Activated naive CD4-positive, alpha-beta T cell treated with Interleukin-2 at 50 U/mL for 16 hours (primary cell): ENCODE measurements around the gene DIDO1.

Experiments
- DNase-seq: peaks from one replicate; pipeline ENCODE4 v3.0.0-alpha.2; 2020

The DIDO1 gene

DNA sequence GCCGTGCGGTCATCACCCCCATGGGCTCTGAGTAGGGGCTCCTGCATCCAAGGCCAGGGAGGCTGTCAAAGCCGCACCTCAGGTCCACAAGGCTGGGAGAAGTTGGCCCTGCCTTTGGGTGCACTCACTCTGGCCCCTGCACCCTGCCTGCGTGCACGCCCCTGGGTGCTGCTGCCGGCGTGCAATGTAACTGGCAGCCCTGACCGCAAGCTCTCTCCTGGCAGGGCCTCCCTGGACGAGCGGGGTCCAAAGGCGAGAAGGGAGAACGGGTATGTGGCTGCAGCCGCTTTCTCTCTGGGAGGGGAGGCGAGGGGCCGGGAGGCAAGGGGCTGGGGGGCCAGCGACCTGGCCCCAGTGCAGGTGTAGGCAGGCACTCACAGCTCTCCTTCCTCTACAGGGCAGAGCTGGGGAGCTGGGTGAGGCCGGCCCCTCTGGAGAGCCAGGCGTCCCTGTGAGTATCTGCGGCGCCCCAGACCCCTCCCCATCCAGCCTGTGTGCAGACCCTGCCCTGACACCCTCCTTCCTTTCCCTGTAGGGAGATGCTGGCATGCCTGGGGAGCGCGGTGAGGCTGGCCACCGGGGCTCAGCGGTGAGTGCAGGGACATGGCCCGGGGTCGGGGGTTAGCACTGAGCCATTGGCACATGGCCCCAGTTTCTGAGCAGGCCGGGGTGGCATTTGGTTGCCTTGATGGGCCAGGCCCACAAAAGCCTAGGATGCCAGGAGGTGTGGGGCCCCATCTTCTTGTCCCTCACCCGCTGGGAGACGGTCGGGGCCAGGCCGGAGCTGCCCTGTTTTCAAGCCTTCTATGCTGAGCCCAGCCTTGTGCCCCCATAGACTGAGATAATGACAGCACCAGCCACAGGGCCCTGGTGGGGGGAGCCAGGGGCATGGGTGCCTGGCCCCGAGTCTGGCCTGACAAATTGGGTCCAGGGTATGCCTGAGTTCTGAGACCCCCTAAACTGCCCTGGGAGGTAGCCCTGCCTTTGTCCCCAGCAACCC lies 96.8 kb downstream of the DIDO1 start:
- no peak for DNase-seq

DNA sequence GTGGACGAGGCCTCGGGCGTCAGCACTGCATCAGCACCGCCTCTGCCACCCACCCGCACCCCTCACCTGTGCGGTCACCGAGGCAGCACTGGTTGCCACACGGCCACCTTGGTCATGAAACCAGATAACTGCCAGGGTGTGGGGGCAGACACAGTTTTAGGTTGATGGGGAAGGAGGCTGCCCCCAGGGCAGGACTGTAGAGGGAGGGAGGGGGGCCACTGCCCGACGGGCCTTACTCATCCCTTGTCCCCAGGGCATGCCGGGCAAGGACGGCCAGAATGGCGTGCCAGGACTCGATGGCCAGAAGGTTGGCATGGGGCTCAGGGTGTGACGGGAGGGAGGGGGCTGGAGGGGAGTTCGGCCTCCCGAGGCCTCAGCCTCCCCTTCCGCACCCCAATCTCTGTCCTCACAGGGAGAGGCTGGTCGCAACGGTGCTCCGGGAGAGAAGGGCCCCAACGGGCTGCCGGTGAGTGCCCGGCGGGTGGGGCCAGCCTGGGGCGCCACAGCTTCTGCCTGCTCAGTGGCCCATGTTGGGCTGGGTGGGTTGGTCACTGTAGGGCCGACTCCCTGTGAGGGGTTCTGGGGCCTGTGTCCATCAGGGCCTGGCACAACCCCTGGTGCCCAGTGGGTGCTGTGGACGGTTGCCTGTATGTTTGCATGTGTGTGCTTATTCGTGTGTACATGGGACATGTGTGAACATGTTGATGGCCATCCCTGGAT lies 97.6 kb downstream of the DIDO1 start:
- DNase-seq = no peak

GRCh38 chr20:62828051-62828450 lies 98.3 kb downstream of the DIDO1 start:
- DNase-seq = no peak
